H1 (cell line): ENCODE measurements around the gene DYRK1A. TPM values are rescaled to one million over a fixed set of nuclear protein-coding genes. Genes with fewer than 3 reads are reported as not detected.

ENCODE experiments used
- BRCA1 ChIP-seq: IDR thresholded peaks from 2 replicates; pipeline ENCODE4 v1.6.1; 2012; ENCODE audit warnings: low read depth, low read length, improper control_type of control experiment
- KDM5A ChIP-seq: fragments of 200-600 bp; IDR thresholded peaks from 2 replicates; pipeline ENCODE4 v1.7.1; 2012; ENCODE audit warnings: mild to moderate bottlenecking, low read length, inconsistent platforms, mixed read lengths
- polyA plus RNA-seq, 7 experiments: library from polyadenylated mRNA; depleted of rRNA in 3 of 7; stranded (reverse) in 5 of 7; unstranded in 2 of 7; fragments of >200 nt in 5 of 7; fragments of 200-250 nt in 2 of 7; gene quantifications; 1 replicate in 5 of 7; 2 replicates in 1 of 7; 4 replicates in 1 of 7; pipeline versions ENCODE4 v1.2.1 to v1.2.3, GENCODE V29; 2011 to 2013; ENCODE audit warnings: missing spikeins in 2 of 7, mixed read lengths in 2 of 7
- total RNA-seq: library from RNA; stranded (reverse); fragmentation: NEBNext Ultra II Directional; extraction: Animal tissue kit (Norgen Biotek cat#: 25700); gene quantifications from 2 replicates; pipeline ENCODE4 v1.2.1, GENCODE V29; 2021
- TF ChIP-seq, protein P1 (sequence below): IDR thresholded peaks from 2 replicates; pipeline ENCODE4 v1.6.1; 2011; ENCODE audit warnings: low read length, improper control_type of control experiment

Gene DYRK1A
- total and polyA plus RNA-seq, 2 of the 8 experiments (the other 6 are each of a cell fraction or from before 2014, with no cell fraction given), result 61.1 to 62.2 TPM

DNA sequence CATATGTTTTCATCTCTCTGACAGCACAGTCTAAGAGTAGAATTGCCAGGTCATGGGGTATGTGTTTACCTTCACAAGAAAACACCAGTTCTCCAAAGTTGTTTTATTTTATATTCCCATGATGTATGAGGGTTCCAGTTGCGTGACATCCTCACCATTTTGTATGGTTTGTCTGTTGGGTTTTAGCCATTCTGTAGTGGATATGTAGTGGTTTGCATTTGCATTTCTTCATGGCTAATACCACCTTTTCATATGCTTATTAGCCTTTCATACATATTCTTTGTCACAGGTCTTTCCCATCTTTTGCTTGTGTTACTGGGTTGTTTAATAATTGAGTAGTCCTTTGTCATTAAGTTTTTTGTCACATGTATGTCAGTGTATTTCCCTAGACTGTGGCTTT, 132.1 kb downstream of the DYRK1A start (continued):
- TF ChIP-seq KDM5A (no peak), BRCA1 (no peak)
- TF ChIP-seq, protein P1, sequence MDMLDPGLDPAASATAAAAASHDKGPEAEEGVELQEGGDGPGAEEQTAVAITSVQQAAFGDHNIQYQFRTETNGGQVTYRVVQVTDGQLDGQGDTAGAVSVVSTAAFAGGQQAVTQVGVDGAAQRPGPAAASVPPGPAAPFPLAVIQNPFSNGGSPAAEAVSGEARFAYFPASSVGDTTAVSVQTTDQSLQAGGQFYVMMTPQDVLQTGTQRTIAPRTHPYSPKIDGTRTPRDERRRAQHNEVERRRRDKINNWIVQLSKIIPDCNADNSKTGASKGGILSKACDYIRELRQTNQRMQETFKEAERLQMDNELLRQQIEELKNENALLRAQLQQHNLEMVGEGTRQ, result no peak
